SU-DHL-6 (cell line): ENCODE data around the gene ZPBP2.
A peak's percentile ranks its signal among the peaks of the same experiment; 100 is the strongest.

ENCODE experiments used
- H2AFZ ChIP-seq: fragments of 200-600 bp; sonication (generic); 2 replicates; pipeline ENCODE4 v1.6.1; 2014; ENCODE audit warnings: low read depth, mild to moderate bottlenecking, moderate library complexity, mixed read lengths, antibody characterized with exemption, low read length; ENCODE audit not compliant: severe bottlenecking
- H3F3A ChIP-seq: fragments of 200-600 bp; shearing (Covaris generic); 2 replicates; pipeline ENCODE4 v1.6.0; 2016; ENCODE audit warnings: antibody characterized with exemption, mild to moderate bottlenecking; ENCODE audit not compliant: insufficient read depth
- H3K27ac ChIP-seq: fragments of 200-600 bp; sonication (generic); 2 replicates; pipeline ENCODE4 v1.5.1; 2016; ENCODE audit warnings: low read depth, mild to moderate bottlenecking, low read length, moderate library complexity, mixed read lengths
- H3K27me3 ChIP-seq: fragments of 200-600 bp; sonication (generic), shearing (Covaris generic); 2 replicates; pipeline ENCODE4 v1.6.0; 2014; ENCODE audit warnings: mild to moderate bottlenecking, low read length
- H3K36me3 ChIP-seq: fragments of 200-600 bp; sonication (generic); 2 replicates; pipeline ENCODE4 v1.6.1; 2014; ENCODE audit warnings: mild to moderate bottlenecking, low read length, mixed read lengths
- H3K4me2 ChIP-seq: fragments of 300-600, 200-600 bp; shearing (Covaris generic), sonication (generic); 2 replicates; pipeline ENCODE4 v1.6.0; 2014; ENCODE audit warnings: low read length, low read depth, mild to moderate bottlenecking; ENCODE audit not compliant: poor library complexity, severe bottlenecking
- H3K4me3 ChIP-seq: fragments of 200-600 bp; sonication (generic); 2 replicates; pipeline ENCODE4 v1.5.1; 2014; ENCODE audit warnings: antibody characterized with exemption, low read length, mild to moderate bottlenecking, mixed read lengths; ENCODE audit not compliant: insufficient read depth, poor library complexity, severe bottlenecking
- H3K79me2 ChIP-seq: fragments of 200-600 bp; sonication (generic); 2 replicates; pipeline ENCODE4 v1.6.1; 2014; ENCODE audit warnings: mild to moderate bottlenecking, low read length, moderate library complexity; ENCODE audit not compliant: insufficient read depth
- H3K9ac ChIP-seq: fragments of 200-600 bp; sonication (generic); 2 replicates; pipeline ENCODE4 v1.7.0; 2014; ENCODE audit warnings: mild to moderate bottlenecking, low read length
- H3K9me2 ChIP-seq: fragments of 200-600 bp; sonication (generic); replicated peaks from 2 replicates; pipeline ENCODE4 v1.6.1; 2014; ENCODE audit warnings: low read length; ENCODE audit not compliant: insufficient read depth
- H3K9me3 ChIP-seq: fragments of 200-600 bp; sonication (generic); 2 replicates; pipeline ENCODE4 v1.6.1; 2014; ENCODE audit warnings: low read length, mixed read lengths; ENCODE audit not compliant: insufficient read depth
- H4K20me1 ChIP-seq: fragments of 200-600 bp; sonication (generic); 2 replicates; pipeline ENCODE4 v1.6.1; 2014; ENCODE audit warnings: low read depth, mild to moderate bottlenecking, antibody characterized with exemption, low read length, moderate library complexity, mixed read lengths
- CTCF ChIP-seq: fragments of 200-600 bp; sonication (generic); IDR thresholded peaks from one replicate; pipeline ENCODE4 v1.5.1; 2017; ENCODE audit warnings: antibody characterized with exemption, mild to moderate bottlenecking, low read length, moderate library complexity; ENCODE audit not compliant: insufficient read depth, poor library complexity, severe bottlenecking
- EZH2phosphoT487 ChIP-seq: fragments of 200-600 bp; sonication (generic), shearing (Covaris generic); conservative IDR thresholded peaks from 2 replicates; pipeline ENCODE4 v1.6.1; 2018; ENCODE audit warnings: mild to moderate bottlenecking, antibody characterized with exemption, low read length, moderate library complexity, mixed read lengths

The ZPBP2 gene

GRCh38 chr17:39863244-39863917 is 4.6 kb upstream of the ZPBP2 start:
- H4K20me1 ChIP-seq = no peaks in the 10 kb centered on the region
- H3K4me2 ChIP-seq = peak overlapping the region; percentile 99
- H3K27me3 ChIP-seq = no peaks in the 10 kb centered on the region
- peak overlapping the region; percentile 97 for H3K9ac ChIP-seq
- H3K9me2 ChIP-seq = no peaks in the 10 kb centered on the region
- TF ChIP-seq EZH2phosphoT487 (no peak), CTCF (no peak)
- H3K36me3 ChIP-seq = peaks cover 4% of the 10 kb centered on the region; the same call in 1 of the 2 replicates
- peaks cover 60% of the 10 kb centered on the region for H3K79me2 ChIP-seq
- H3K4me3 ChIP-seq = peak overlapping the region; percentile 98
- peaks cover 55% of the 10 kb centered on the region for H3F3A ChIP-seq
- no peaks in the 10 kb centered on the region for H3K9me3 ChIP-seq
- peak overlapping the region; percentile 93 for H3K27ac ChIP-seq
- H2AFZ ChIP-seq = no peak overlapping the region

GRCh38 chr17:39863918-39864746 is 3.9 kb upstream of the ZPBP2 start, which contains the start of gene IKZF3:
IKZF3 (minus strand) TSS chr17:39864312; CDS start chr17:39864126, 186 bp downstream.
- Histone ChIP-seq H3K9ac (peak within 1 kb of the TSS; percentile 97), H4K20me1 (no peaks in the 10 kb centered on the region), H3K4me2 (peak within 1 kb of the TSS; percentile 99), H3K79me2 (peaks cover 52% of the 10 kb centered on the region), H3K27ac (peak within 1 kb of the TSS; percentile 93), H3K4me3 (peak within 1 kb of the TSS; percentile 98), H3K36me3 (peaks cover 4% of the 10 kb centered on the region; the same call in 1 of the 2 replicates), H3F3A (peaks cover 61% of the 10 kb centered on the region), H3K27me3 (no peaks in the 10 kb centered on the region), H3K9me2 (no peaks in the 10 kb centered on the region), H3K9me3 (no peaks in the 10 kb centered on the region), H2AFZ (no peak within 1 kb of the TSS)
- TF ChIP-seq CTCF = peak; percentile 24
- TF ChIP-seq EZH2phosphoT487 = no peak

GRCh38 chr17:39866013-39866730 is 1.8 kb upstream of the ZPBP2 start:
- H3K9me3 ChIP-seq = no peaks in the 10 kb centered on the region
- peaks cover 32% of the 10 kb centered on the region for H3K79me2 ChIP-seq
- H3K27ac ChIP-seq = peak overlapping the region; percentile 93
- H2AFZ ChIP-seq = peak overlapping the region; percentile 6
- TF ChIP-seq EZH2phosphoT487 = no peak
- TF ChIP-seq CTCF = no peak
- peak overlapping the region; percentile 15 for H3K4me3 ChIP-seq
- H3K27me3 ChIP-seq = no peaks in the 10 kb centered on the region
- no peaks in the 10 kb centered on the region; the same call in 1 of the 2 replicates for H3K36me3 ChIP-seq
- peak overlapping the region; percentile 99 for H3K4me2 ChIP-seq
- H3K9me2 ChIP-seq = no peaks in the 10 kb centered on the region
- peaks cover 62% of the 10 kb centered on the region for H3F3A ChIP-seq
- peak overlapping the region; percentile 97 for H3K9ac ChIP-seq
- no peaks in the 10 kb centered on the region for H4K20me1 ChIP-seq
